Esophagus squamous epithelium (tissue), 4 donors: Measurements from ENCODE around the gene RGS3.

Experiments
- POLR2A ChIP-seq, 4 donors: fragments of 450-650 bp; IDR thresholded peaks; one replicate each; pipeline ENCODE4 v1.6.1; 2017; ENCODE audit warnings: antibody characterized with exemption in 4 of 4, mild to moderate bottlenecking in 4 of 4, moderate library complexity in 3 of 4
- TF ChIP-seq, protein P1 (sequence below), 6 experiments: fragments of 450-650 bp in 4 of 6; fragments of 200-600 bp in 2 of 6; sonication (generic) in 2 of 6; IDR thresholded peaks; one replicate each; pipeline ENCODE4 v1.5.1; 2016 to 2019; ENCODE audit warnings: antibody characterized with exemption in 6 of 6, mild to moderate bottlenecking in 4 of 6, moderate library complexity in 4 of 6

DNA sequence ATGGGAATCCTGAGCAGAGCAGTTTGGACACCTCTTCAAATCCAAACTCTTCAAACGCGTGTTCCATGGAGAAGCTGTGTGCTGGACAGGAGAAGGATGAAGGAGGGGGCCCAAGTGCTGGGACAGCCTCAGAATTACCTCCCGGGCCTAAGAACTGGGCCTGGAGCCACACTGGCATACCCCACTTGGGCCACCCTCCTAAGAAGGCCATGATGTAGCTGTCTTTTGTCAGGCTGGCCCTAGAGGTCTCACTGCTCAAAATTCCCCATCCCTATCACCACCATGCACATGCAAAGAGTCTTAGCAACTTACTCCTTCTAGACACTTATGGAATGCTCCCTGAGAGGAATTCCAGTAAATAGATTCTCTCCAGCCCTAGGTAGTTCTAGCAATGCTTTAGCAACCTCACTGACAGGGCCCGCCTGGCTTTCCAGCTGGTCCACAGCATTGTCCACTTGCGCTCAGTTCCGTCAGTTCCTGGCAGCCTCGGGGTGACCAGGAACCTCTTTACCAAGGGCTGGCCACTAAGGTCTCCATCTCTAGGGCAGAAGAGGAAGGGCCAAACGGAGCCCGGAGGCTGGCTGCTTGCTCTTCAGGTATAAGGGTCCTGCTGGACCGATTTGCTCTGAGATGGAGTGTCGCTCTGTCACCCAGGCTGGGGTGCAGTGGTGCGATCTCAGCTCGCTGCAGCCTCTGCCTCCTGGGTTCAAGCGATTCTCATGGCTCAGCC is 75.3 kb downstream of the RGS3 start:
- TF ChIP-seq, protein P1, sequence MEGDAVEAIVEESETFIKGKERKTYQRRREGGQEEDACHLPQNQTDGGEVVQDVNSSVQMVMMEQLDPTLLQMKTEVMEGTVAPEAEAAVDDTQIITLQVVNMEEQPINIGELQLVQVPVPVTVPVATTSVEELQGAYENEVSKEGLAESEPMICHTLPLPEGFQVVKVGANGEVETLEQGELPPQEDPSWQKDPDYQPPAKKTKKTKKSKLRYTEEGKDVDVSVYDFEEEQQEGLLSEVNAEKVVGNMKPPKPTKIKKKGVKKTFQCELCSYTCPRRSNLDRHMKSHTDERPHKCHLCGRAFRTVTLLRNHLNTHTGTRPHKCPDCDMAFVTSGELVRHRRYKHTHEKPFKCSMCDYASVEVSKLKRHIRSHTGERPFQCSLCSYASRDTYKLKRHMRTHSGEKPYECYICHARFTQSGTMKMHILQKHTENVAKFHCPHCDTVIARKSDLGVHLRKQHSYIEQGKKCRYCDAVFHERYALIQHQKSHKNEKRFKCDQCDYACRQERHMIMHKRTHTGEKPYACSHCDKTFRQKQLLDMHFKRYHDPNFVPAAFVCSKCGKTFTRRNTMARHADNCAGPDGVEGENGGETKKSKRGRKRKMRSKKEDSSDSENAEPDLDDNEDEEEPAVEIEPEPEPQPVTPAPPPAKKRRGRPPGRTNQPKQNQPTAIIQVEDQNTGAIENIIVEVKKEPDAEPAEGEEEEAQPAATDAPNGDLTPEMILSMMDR (IDR thresholded peaks at IDR 0.05), result no peak
- TF ChIP-seq POLR2A (IDR thresholded peaks at IDR 0.05), result no peak
